GM19455 (cell line): ENCODE data around the gene SLX9.
"Not testable (repeated sequence)": the region's sequence is repeated elsewhere in the genome, so short reads cannot be mapped to it uniquely, and the experiment has no call there.

Experiments used
- ATAC-seq: cut with Tn5 transposase; IDR thresholded peaks from one replicate; pipeline ENCODE4 v1.9.1; 2021; ENCODE audit not compliant: unreplicated experiment

SLX9 gene

DNA sequence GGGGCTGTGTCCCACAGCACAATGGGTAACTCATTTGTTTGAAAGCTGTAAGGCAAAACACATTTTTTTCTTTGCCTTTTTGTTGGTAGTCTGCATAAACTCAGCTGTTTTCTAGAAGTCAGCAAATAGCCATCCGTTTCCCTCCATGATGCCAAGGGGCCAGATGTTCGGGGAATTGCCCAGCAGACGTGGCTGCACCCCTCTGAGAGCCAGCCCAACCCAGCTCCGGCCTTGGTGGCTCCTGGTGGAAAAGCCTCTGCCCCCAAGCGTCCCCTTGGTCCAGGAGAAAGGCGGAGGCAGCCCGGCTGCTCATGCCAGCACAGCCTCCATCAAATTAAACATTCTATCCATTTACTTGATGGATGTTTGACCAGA, 76.2 kb downstream of the SLX9 start:
- no peak for ATAC-seq

DNA sequence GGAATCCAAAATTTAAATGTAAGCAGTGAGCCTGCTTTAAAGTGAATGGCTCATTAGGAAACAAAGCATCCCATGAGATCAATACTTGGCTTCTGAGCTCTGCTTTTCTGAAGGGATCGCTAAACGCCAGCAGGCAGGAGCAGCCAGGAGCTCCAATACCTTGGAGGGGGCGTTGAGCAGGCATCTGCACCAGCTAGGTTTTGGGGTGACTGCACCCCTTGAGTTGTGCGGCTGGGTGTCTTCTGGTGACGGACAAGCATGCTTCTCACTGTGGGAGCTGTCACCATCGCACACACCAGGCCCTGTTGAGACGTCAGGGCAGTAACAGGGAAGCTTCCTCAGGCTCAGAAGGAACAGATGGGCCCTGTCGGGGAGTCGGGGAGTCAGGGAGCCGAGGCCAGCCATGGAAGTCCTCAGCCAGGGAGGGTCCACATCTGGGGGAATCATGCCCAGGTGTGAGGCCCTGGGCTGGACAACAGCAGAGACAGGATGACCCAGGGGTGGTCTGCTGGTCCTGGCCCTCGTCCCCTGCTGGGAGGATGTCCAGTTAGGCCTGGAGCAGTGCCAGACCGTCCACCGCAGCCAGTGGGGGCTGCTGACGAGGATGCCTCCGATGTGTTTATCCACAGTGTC, 76.7 kb downstream of the SLX9 start:
- no peak for ATAC-seq

DNA sequence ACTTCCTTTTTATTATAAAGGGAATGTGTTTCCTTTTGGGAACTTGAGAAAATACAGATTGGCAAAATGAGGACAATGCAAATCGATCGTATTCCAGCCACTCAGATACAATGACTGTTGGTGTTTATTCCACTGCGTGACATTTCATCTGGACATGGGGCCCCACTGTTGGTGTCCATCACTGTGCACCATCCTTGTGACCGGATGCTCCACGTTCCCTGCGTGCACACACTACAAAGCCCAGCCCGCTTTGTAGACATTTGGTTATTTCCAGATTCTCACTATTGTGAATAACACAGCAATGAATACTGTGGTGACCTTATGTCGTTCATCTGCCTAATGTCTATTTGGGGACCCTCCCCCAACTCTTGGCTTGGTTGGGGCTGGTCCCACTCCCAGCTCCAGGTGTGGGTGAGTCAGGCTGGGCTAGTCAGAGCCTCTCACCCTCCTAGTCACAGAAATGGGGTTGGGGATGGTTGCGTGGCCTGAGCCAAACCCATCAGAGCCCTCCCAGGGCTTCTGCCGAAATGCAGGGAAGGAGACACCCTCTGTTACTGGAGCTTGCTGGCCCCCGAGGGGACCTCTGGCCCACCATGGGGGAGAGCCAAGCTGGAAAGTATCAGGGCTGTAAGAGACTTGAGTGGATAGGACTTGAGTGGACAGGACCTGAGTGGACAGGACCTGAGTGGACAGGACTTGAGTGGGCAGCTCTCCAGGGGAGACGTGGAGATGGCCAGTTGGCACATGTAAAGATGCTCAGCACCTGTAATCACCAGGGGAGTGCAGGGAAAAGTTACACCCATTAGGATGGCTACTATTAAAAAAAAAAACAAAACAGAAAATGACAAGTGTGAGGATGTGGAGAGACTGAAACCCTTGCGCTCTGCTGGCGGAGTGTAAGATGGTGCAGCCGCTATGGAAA, 77.5 kb downstream of the SLX9 start:
- no peak for ATAC-seq

DNA sequence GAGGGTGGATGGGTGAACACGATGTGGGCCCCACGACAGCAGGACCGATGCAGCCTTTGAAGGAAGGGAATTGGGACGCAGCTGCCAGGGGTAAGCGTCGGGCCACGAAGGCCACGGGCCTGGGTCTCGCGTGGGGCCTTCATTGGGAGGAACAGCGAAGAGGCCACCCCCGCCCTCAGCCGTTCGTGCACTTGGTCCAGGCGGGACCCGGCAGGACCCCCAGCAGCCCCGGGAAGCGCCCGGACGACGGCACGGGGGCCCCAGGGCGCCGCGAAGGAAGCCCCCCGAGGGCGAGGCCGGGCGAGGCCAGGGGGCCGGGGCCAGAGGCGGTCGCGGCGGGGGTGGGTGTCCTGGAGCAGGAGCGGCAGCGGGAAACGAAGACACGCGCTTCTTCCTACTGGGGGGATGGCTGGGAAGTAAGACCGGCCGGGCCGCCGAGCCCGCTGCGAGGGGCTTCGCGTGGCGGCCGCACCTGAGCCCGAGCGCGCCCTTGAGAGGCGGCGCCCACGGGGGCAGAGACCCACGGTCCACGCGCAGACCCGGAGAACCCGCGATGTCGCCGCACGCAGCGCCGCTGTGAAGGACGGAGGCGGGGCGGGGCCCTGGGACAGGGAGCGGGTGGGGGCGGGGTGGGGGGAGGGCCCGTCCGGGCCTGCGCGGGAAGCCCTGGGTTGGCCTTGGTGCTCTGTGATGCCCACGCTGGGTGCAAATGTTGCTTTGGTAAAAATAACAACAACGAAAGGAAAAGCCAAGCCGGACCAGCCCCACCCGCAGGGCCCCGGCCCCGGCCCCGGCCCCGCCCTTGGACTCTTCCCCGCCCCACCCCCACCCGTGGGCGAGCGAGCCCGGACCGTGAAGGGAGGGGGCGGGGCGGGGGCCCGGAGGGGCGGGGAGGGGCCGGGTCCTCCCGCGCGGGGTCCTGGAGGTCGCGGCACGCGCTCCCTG, 78.6 kb downstream of the SLX9 start:
- no peak for ATAC-seq

DNA sequence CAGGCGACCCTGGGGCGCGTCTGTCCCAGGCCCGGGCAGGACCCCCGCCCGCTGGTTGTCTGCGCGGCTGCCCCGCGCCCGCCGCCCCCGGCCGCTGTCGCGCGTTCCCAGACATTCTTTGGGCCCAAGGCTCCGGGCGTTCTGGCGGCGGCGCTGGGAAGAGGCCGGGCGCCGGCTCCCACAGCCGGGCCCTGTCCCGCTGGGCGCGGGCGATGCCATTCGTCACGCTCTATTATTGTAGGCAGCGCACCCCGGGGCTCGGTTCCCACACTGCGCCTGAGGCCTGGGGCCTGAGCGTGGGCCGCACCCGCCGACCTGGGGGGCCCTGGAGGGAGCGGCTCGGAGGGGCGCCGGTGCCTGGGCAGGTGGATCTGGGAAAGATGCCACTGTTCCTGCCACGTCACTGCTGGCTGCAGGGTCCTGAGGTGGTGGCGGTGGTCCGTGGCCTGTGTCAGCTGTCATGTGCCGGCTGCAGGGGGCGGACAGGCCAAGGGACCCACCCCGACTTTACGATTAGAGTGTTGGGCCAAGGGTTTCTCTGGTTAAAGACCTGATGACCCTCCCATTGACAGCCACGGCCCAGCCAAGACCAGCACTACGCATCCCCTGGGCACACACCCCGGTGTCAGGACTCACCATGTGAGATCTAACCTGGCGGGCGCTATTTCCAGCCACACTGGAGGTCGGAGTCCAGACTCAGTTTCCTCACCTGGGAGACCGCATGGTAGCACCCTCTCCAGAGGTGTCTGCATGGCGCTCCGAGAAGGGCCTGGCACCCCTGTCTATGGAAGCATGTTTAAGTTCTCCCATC, 79.5 kb downstream of the SLX9 start:
- no peak for ATAC-seq

DNA sequence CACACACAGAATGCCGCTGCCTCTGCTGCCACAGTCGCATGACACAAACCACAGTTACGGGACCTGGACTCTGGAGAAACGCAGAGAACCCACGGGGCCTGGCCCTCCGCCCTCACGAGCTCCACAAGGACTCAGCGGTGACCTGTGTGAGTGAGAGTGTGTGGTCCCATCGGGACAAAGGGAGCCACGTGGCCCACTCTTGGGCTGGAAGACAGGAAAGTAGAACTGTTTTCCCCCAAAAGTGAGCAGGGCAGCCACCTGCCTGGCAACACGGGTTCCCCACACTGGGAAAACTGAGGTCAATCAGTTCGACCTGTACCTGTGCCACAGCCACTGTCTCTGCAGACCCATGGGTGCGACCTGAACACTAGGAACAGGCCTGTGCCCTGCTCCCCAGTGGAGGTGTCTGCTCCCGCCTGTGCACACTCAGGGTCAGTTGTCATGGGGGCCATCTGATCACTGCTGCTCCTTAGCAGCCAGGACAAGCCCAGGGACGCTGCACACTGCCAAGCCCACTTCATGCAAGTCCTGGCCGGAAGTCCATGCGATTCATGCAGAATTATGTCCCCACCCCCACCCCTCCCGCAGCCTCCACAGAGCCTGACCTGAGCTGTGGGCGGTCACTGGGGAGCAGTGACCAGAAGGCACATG, 80.2 kb downstream of the SLX9 start:
- ATAC-seq = no peak

DNA sequence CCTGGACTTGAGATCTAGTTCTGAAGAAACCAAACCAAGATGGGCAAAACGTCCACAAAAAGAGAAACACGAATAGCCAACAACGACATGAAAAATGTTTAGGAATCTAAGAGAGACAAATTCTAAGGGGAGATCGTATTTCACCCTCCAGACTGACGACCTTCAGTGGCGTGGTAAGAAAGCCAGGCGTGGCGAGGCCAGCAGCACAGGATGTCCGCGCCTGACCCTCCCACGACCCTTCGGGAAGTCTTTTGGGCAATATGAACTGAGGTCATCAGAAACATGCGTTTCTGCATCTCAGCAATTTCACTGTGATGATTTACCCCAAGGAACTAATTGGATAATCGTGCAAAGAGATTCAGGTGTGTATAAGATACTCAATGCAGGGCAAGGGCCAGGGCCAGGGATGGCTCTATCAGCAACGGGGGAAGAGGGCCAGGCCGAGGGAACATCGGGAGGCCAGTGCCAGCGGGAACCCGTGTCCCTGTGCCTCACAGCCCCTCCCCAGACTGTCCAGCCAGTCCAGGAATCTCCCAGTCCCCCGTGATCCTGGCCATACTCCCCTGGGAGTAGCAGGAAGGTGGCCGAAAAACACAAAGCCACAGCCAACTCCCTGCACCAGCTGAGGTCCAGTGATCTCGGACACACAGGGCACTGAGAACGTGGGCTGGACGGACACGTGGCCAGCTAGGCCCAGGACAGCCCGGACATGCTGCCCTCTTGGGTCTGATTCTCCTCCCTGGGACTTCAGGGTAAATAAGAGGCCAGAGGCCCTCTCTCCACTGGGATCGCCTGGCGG, 81.0 kb downstream of the SLX9 start:
- no peak for ATAC-seq

DNA sequence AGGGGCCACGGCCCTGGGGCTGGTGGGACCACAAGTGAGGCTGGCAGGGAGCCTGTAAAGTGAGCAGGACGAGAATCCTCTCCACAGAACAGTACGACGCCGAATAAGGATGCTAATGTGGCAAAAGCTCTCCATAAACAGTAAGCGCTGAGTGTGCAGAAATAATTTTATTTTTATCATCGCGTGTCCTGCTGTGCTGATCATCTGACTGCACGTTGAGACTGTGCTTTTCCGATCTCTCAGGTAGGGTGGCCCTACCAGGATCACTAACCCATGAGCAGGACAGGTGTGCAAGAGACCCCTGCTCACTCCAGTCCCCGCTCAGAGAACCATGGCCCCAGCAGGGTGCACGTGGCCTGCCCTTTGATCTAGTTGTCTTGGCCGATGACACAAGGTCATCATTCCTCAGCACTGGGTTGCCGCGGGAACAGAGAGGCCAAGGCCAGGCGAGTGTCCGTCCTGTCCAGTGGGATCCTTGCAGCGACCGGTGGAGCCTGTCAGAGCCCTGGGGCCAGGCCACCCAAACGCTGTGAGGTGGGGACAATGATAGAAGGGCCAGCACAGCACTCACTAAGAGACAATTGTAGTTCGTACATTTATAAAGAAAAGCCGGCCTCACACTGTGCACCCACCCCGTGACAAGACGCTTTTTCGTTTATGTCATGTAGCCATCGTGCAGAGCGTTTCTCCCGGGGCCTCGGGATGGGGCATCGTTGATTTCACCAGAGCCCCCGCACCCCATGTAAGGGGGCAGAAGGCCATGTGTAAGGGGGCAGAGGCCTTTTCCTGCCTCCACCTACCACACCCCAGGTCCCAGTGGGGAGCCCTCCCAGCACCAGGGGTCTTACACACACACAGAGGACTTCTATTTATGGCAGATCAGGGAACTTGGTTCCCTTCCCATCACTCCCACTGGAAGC, 81.9 kb downstream of the SLX9 start:
- ATAC-seq = no peak

DNA sequence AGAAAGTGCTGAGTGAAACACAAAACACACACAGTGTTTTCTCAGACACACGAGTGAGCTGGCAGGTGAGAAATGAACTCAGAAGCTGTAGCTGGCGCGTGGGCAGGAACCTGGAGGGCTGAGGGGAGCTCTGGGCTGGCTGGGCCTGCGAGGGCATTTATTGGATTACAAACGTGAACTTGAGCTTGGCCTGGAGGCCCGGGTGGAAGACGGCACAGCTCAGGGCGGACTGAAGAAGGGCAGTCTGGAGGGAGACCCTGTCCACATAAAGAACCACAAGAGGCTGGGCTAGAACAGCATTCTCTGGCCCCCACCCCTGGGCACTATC, 82.5 kb downstream of the SLX9 start:
- ATAC-seq = no peak

DNA sequence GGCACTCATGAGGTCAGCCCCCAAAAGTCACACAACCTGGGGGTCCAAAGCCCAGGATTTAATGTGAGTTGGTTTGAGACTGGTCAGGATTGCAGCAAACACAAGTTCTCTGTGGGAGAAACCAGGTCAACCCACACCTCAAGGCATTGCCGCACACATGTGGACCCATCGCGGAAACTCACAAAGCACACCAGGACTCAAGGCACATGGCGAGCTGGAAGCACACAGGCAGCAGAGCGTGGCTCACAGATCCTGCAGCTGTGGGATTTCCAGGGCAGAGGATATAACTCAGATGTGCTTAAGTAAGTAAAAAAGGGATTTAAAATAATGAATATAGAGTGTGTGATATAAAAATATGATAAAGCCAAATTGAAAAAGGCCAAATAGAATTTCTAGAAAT, 82.9 kb downstream of the SLX9 start:
- no peak for ATAC-seq

DNA sequence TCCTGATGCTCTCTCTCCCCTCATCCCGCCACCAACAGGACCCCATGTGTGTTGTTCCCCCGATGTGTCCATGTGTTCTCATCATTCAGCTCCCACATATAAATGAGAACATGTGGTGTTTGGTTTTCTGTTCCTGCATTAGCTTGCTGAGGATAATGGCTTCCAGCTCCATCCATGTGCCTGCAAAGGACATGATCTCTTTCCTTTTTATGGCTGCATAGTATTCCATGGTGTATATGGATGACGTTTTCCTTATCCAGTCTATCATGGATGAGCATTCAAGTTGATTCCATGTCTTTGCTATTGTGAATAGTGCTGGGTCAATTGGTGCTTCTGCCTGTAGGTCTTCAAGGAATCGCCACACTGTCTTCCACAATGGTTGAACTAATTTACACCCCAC, 84.7 kb downstream of the SLX9 start:
- not testable (repeated sequence) for ATAC-seq

DNA sequence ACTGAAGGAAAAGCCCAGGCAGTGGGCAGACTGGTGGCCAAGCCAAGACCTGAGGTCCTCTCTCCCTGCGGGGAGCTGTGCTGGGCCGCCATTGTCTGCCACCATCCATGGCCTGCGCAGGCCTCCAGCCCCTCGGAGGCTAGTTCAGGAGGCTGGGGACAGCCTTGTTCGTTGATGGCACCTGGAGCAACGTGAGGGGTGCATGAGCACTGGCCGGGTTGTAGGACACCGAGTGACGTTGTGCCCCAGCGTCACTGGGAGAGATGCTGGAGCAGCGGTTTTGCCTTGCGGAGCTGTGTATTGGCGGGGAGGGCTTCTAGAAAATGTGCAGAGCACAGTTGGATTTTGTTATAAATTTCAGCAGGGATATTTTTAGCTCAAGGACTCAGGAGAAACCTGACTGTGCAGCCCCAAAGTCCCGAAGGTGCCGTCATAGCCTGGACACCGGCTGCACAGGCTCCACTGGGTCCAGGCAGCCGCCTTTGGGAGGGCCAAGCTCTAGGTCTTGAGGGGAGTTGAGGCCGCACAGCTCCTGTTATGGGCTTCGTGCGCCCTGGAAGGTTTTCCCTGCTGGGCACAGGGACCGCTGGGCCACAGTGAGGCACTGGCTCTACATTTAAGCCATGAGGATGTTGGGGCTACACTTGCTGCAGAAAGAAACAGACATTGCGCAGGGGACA, 86.4 kb downstream of the SLX9 start:
- ATAC-seq = no peak
